ENCODE data around the gene CUL5.
"Not testable (repeated sequence)": the region's sequence is repeated elsewhere in the genome, so short reads cannot be mapped to it uniquely, and the experiment has no call there.

The CUL5 gene

GRCh38 chr11:108084811-108085210, 76.1 kb downstream of the CUL5 start:
- no peak overlapping the region for H3K9ac ChIP-seq (ENCODE audit: low read depth, low read length)
- no peak overlapping the region for H3K4me3 ChIP-seq (ENCODE audit: low read length)
- H3K27ac ChIP-seq (ENCODE audit: low read length): no peak overlapping the region
- peaks cover 50% of the 10 kb centered on the region for H3K36me3 ChIP-seq (ENCODE audit: insufficient read depth, low read depth, low read length)
- no peaks in the 10 kb centered on the region for H3K4me1 ChIP-seq (ENCODE audit: insufficient read depth, low read length)
- H3K27me3 ChIP-seq (ENCODE audit: insufficient read depth, low read length): no peaks in the 10 kb centered on the region
- H3K9me3 ChIP-seq (ENCODE audit: insufficient read depth, low read depth, low read length): no peaks in the 10 kb centered on the region

GRCh38 chr11:108085672-108086071, 77.0 kb downstream of the CUL5 start:
- Histone ChIP-seq H3K9ac (ENCODE audit: low read depth, low read length) (no peak overlapping the region), H3K27ac (ENCODE audit: low read length) (no peak overlapping the region), H3K9me3 (ENCODE audit: insufficient read depth, low read depth, low read length) (no peaks in the 10 kb centered on the region), H3K4me1 (ENCODE audit: insufficient read depth, low read length) (no peaks in the 10 kb centered on the region), H3K4me3 (ENCODE audit: low read length) (no peak overlapping the region), H3K36me3 (ENCODE audit: insufficient read depth, low read depth, low read length) (peaks cover 46% of the 10 kb centered on the region), H3K27me3 (ENCODE audit: insufficient read depth, low read length) (no peaks in the 10 kb centered on the region)

- H3K9me3 ChIP-seq (ENCODE audit: insufficient read depth, low read depth, low read length): no peaks in the 10 kb centered on the region
- H3K27me3 ChIP-seq (ENCODE audit: insufficient read depth, low read length): no peaks in the 10 kb centered on the region
- H3K27ac ChIP-seq (ENCODE audit: low read length): no peak overlapping the region
- no peak overlapping the region for H3K9ac ChIP-seq (ENCODE audit: low read depth, low read length)
- no peak overlapping the region for H3K4me3 ChIP-seq (ENCODE audit: low read length)
- H3K4me1 ChIP-seq (ENCODE audit: insufficient read depth, low read length): no peaks in the 10 kb centered on the region
- H3K36me3 ChIP-seq (ENCODE audit: insufficient read depth, low read depth, low read length): peaks cover 54% of the 10 kb centered on the region
Measured at GRCh38 chr11:108092134-108092533, 83.4 kb downstream of the CUL5 start.

- Histone ChIP-seq H3K36me3 (ENCODE audit: insufficient read depth, low read depth, low read length) (peaks cover 66% of the 10 kb centered on the region), H3K4me3 (ENCODE audit: low read length) (no peak overlapping the region), H3K9ac (ENCODE audit: low read depth, low read length) (no peak overlapping the region)
Measured at GRCh38 chr11:108093128-108093904, 84.6 kb downstream of the CUL5 start.

GRCh38 chr11:108097179-108097578, 88.5 kb downstream of the CUL5 start:
- no peak overlapping the region for H3K27ac ChIP-seq (ENCODE audit: low read length)
- no peak overlapping the region for H3K9ac ChIP-seq (ENCODE audit: low read depth, low read length)
- peaks cover 67% of the 10 kb centered on the region for H3K36me3 ChIP-seq (ENCODE audit: insufficient read depth, low read depth, low read length)
- H3K27me3 ChIP-seq (ENCODE audit: insufficient read depth, low read length): no peaks in the 10 kb centered on the region
- H3K4me3 ChIP-seq (ENCODE audit: low read length): no peak overlapping the region
- no peaks in the 10 kb centered on the region for H3K4me1 ChIP-seq (ENCODE audit: insufficient read depth, low read length)
- no peaks in the 10 kb centered on the region for H3K9me3 ChIP-seq (ENCODE audit: insufficient read depth, low read depth, low read length)

More at GRCh38 chr11:108093128-108093904, 84.6 kb downstream of the CUL5 start:
- no peaks in the 10 kb centered on the region for H3K4me1 ChIP-seq (ENCODE audit: insufficient read depth, low read length)
- H3K9me3 ChIP-seq (ENCODE audit: insufficient read depth, low read depth, low read length): no peaks in the 10 kb centered on the region
- no peaks in the 10 kb centered on the region for H3K27me3 ChIP-seq (ENCODE audit: insufficient read depth, low read length)
- H3K27ac ChIP-seq (ENCODE audit: low read length): no peak overlapping the region

GRCh38 chr11:108101090-108101775, 92.5 kb downstream of the CUL5 start:
- H3K27ac ChIP-seq (ENCODE audit: low read length): no peak overlapping the region
- no peak overlapping the region for H3K4me3 ChIP-seq (ENCODE audit: low read length)
- no peaks in the 10 kb centered on the region for H3K9me3 ChIP-seq (ENCODE audit: insufficient read depth, low read depth, low read length)
- peaks cover 63% of the 10 kb centered on the region for H3K36me3 ChIP-seq (ENCODE audit: insufficient read depth, low read depth, low read length)
- no peaks in the 10 kb centered on the region for H3K4me1 ChIP-seq (ENCODE audit: insufficient read depth, low read length)
- no peaks in the 10 kb centered on the region for H3K27me3 ChIP-seq (ENCODE audit: insufficient read depth, low read length)
- no peak overlapping the region for H3K9ac ChIP-seq (ENCODE audit: low read depth, low read length)

GRCh38 chr11:108111126-108111525, 102.4 kb downstream of the CUL5 start:
- H3K27me3 ChIP-seq (ENCODE audit: insufficient read depth, low read length): no peaks in the 10 kb centered on the region
- H3K4me3 ChIP-seq (ENCODE audit: low read length): no peak overlapping the region
- no peaks in the 10 kb centered on the region for H3K9me3 ChIP-seq (ENCODE audit: insufficient read depth, low read depth, low read length)
- no peaks in the 10 kb centered on the region for H3K36me3 ChIP-seq (ENCODE audit: insufficient read depth, low read depth, low read length)
- no peak overlapping the region for H3K27ac ChIP-seq (ENCODE audit: low read length)
- H3K4me1 ChIP-seq (ENCODE audit: insufficient read depth, low read length): peaks cover 7% of the 10 kb centered on the region; the same call in 1 of the 2 replicates
- no peak overlapping the region for H3K9ac ChIP-seq (ENCODE audit: low read depth, low read length)

GRCh38 chr11:108112057-108112456, 103.4 kb downstream of the CUL5 start:
- Histone ChIP-seq H3K36me3 (ENCODE audit: insufficient read depth, low read depth, low read length) (no peaks in the 10 kb centered on the region), H3K4me1 (ENCODE audit: insufficient read depth, low read length) (peaks cover 7% of the 10 kb centered on the region; the same call in 1 of the 2 replicates), H3K27me3 (ENCODE audit: insufficient read depth, low read length) (no peaks in the 10 kb centered on the region), H3K9me3 (ENCODE audit: insufficient read depth, low read depth, low read length) (no peaks in the 10 kb centered on the region), H3K4me3 (ENCODE audit: low read length) (no peak overlapping the region), H3K9ac (ENCODE audit: low read depth, low read length) (no peak overlapping the region), H3K27ac (ENCODE audit: low read length) (no peak overlapping the region)

GRCh38 chr11:108115500-108116140, 106.9 kb downstream of the CUL5 start:
- no peaks in the 10 kb centered on the region for H3K36me3 ChIP-seq (ENCODE audit: insufficient read depth, low read depth, low read length)
- no peak overlapping the region for H3K27ac ChIP-seq (ENCODE audit: low read length)
- no peak overlapping the region for H3K4me3 ChIP-seq (ENCODE audit: low read length)
- no peaks in the 10 kb centered on the region for H3K27me3 ChIP-seq (ENCODE audit: insufficient read depth, low read length)
- no peak overlapping the region for H3K9ac ChIP-seq (ENCODE audit: low read depth, low read length)
- H3K9me3 ChIP-seq (ENCODE audit: insufficient read depth, low read depth, low read length): no peaks in the 10 kb centered on the region
- peaks cover 7% of the 10 kb centered on the region; the same call in 1 of the 2 replicates for H3K4me1 ChIP-seq (ENCODE audit: insufficient read depth, low read length)

- peaks cover 11% of the 10 kb centered on the region for H3K27me3 ChIP-seq (ENCODE audit: insufficient read depth, low read length)
- H3K9ac ChIP-seq (ENCODE audit: low read depth, low read length): no peak overlapping the region
- peaks cover 10% of the 10 kb centered on the region; the same call in 1 of the 2 replicates for H3K4me1 ChIP-seq (ENCODE audit: insufficient read depth, low read length)
- H3K36me3 ChIP-seq (ENCODE audit: insufficient read depth, low read depth, low read length): no peaks in the 10 kb centered on the region
- H3K27ac ChIP-seq (ENCODE audit: low read length): no peak overlapping the region
- H3K4me3 ChIP-seq (ENCODE audit: low read length): no peak overlapping the region
- H3K9me3 ChIP-seq (ENCODE audit: insufficient read depth, low read depth, low read length): no peaks in the 10 kb centered on the region
Measured at GRCh38 chr11:108117746-108118371, 109.2 kb downstream of the CUL5 start.

- Histone ChIP-seq H3K27me3 (ENCODE audit: insufficient read depth, low read length) (peaks cover 11% of the 10 kb centered on the region), H3K4me3 (ENCODE audit: low read length) (peak overlapping the region; percentile 76), H3K9ac (ENCODE audit: low read depth, low read length) (peak overlapping the region; percentile 29; the same call in 1 of the 2 replicates)
- H3K27ac ChIP-seq (ENCODE audit: low read length); H3K9me3 ChIP-seq (ENCODE audit: insufficient read depth, low read depth, low read length); H3K4me1 ChIP-seq (ENCODE audit: insufficient read depth, low read length); H3K36me3 ChIP-seq (ENCODE audit: insufficient read depth, low read depth, low read length): not testable (repeated sequence)
Measured at GRCh38 chr11:108120936-108121273, 112.2 kb downstream of the CUL5 start.
